ENCODE data around the gene VTI1A.
"Not testable (repeated sequence)": the region's sequence is repeated elsewhere in the genome, so short reads cannot be mapped to it uniquely, and the experiment has no call there.

Gene VTI1A

GRCh38 chr10:112454910-112455779, 8.1 kb downstream of the VTI1A start:
- DNase-seq (ENCODE audit: low spot score): no peak

GRCh38 chr10:112456533-112456932, 9.5 kb downstream of the VTI1A start:
- DNase-seq (ENCODE audit: low spot score): no peak

GRCh38 chr10:112460366-112460765, 13.4 kb downstream of the VTI1A start:
- no peak for DNase-seq (ENCODE audit: low spot score)

GRCh38 chr10:112461029-112461887, 14.2 kb downstream of the VTI1A start:
- no peak for DNase-seq (ENCODE audit: low spot score)

- not testable (repeated sequence) for DNase-seq (ENCODE audit: low spot score)
Measured at GRCh38 chr10:112464074-112464473, 17.1 kb downstream of the VTI1A start.

- no peak for DNase-seq (ENCODE audit: low spot score)
Measured at GRCh38 chr10:112465299-112465883, 18.4 kb downstream of the VTI1A start.

GRCh38 chr10:112466802-112467201, 19.8 kb downstream of the VTI1A start:
- DNase-seq (ENCODE audit: low spot score): no peak

GRCh38 chr10:112467541-112468075, 20.6 kb downstream of the VTI1A start:
- no peak for DNase-seq (ENCODE audit: low spot score)

GRCh38 chr10:112471878-112472487, 25.0 kb downstream of the VTI1A start:
- peak; percentile 57 for DNase-seq (ENCODE audit: low spot score)

GRCh38 chr10:112475575-112476218, 28.7 kb downstream of the VTI1A start:
- no peak for DNase-seq (ENCODE audit: low spot score)

- no peak for DNase-seq (ENCODE audit: low spot score)
Measured at GRCh38 chr10:112481602-112482001, 34.6 kb downstream of the VTI1A start.

GRCh38 chr10:112484399-112484798, 37.4 kb downstream of the VTI1A start:
- DNase-seq (ENCODE audit: low spot score): no peak

- DNase-seq (ENCODE audit: low spot score): no peak
Measured at GRCh38 chr10:112487964-112488363, 40.9 kb downstream of the VTI1A start.

GRCh38 chr10:112490545-112490944, 43.5 kb downstream of the VTI1A start:
- peak; percentile 86 for DNase-seq (ENCODE audit: low spot score)

GRCh38 chr10:112491144-112491543, 44.1 kb downstream of the VTI1A start:
- no peak for DNase-seq (ENCODE audit: low spot score)

GRCh38 chr10:112492736-112493135, 45.7 kb downstream of the VTI1A start:
- DNase-seq (ENCODE audit: low spot score): no peak

- no peak for DNase-seq (ENCODE audit: low spot score)
Measured at GRCh38 chr10:112497347-112497950, 50.4 kb downstream of the VTI1A start.

GRCh38 chr10:112498806-112499205, 51.8 kb downstream of the VTI1A start:
- DNase-seq (ENCODE audit: low spot score): no peak

GRCh38 chr10:112499985-112500384, 53.0 kb downstream of the VTI1A start:
- not testable (repeated sequence) for DNase-seq (ENCODE audit: low spot score)

GRCh38 chr10:112502536-112502935, 55.5 kb downstream of the VTI1A start:
- DNase-seq (ENCODE audit: low spot score): no peak
